HG03520 (cell line): ENCODE data around the gene UNKL.

Experiments used
- ATAC-seq: cut with Tn5 transposase; IDR thresholded peaks from one replicate; pipeline ENCODE4 v1.9.1; 2021; ENCODE audit warnings: mild to moderate bottlenecking, moderate library complexity; ENCODE audit not compliant: unreplicated experiment

UNKL gene, protein sequence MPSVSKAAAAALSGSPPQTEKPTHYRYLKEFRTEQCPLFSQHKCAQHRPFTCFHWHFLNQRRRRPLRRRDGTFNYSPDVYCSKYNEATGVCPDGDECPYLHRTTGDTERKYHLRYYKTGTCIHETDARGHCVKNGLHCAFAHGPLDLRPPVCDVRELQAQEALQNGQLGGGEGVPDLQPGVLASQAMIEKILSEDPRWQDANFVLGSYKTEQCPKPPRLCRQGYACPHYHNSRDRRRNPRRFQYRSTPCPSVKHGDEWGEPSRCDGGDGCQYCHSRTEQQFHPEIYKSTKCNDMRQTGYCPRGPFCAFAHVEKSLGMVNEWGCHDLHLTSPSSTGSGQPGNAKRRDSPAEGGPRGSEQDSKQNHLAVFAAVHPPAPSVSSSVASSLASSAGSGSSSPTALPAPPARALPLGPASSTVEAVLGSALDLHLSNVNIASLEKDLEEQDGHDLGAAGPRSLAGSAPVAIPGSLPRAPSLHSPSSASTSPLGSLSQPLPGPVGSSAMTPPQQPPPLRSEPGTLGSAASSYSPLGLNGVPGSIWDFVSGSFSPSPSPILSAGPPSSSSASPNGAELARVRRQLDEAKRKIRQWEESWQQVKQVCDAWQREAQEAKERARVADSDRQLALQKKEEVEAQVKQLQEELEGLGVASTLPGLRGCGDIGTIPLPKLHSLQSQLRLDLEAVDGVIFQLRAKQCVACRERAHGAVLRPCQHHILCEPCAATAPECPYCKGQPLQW

DNA sequence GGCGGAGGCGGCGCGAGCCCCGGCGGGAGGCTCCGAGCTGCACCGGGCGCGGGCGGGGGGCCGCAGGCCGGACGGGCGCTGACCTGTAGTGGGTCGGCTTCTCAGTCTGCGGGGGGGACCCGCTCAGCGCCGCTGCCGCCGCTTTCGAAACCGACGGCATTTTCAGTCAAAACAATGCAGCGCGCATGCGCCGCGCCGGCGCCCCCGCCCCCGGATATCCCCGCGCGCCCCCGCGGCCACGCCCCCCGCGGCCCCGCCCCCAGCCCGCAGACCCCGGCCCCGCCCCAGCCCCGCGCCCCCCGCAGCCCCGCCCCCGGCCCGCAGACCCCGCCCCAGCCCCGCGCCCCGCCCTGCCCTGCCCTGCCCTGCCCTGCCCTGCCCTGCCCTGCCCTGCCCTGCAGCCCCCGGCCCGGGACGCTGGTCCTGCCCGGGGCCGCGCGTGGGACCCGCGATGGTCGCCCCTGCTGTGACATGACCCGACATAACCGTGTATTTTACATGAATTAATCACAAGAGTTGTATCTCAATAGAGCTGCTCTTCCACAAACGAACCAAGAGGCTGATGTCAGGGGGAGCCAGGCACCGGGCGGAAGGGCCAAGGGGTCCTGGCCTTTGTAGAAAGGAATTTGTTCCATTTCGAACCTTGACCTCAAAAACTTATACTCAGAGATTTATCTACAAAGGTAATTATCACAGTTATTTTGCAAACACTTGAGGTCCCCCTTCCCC is at the start of gene UNKL:
Gene UNKL, minus strand, starts transcription at position 173 of the 729 bp plus-strand sequence. Its CDS starts 13 bp downstream, at position 160.
- peak; percentile 23 for ATAC-seq

DNA sequence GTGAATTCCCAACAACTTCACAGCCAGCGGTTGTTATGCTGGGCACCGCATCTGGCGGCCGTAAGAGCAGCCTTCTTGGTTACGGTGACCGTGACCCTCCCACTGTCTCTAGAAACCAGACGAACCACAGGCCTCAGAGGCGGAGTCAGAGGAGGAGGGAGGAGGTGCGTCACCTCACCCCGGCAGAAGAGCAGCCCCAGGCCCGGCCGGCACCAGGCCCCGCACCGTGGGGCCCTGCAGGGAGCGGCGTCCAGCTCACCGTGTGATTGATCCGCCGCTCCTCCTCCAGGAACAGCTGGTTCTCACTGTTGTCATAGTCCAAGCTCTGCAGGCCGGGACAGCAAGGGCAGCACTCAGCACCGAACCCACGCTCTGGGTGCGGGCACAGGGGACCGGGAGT is 46.6 kb upstream of the UNKL start:
- ATAC-seq, result no peak

DNA sequence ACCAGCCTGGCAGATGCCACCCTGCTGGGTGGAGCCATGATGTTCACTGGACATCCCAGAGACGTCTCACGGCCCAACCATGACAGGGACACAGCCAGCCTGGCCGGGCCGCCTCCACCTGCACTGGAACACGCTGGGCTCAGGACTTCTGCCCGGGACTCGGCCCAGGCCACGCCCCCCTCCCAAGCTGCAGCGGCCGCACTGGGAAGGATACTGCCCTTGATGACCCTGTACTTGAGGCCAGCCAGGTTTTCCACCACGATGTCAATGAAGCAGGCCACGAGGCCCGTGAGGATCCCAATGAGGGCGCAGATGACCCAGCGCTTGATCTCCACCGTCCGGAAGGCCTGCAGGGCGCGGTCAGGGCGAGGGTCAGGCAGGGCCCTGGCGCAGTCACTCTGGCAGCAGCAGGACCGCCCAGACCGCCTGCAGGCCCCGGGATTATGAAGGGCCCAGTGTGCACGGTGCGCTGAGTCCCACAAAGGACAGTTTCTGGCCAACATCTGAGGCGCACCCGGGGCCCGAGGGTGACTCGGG is 46.2 kb upstream of the UNKL start:
- no peak for ATAC-seq

DNA sequence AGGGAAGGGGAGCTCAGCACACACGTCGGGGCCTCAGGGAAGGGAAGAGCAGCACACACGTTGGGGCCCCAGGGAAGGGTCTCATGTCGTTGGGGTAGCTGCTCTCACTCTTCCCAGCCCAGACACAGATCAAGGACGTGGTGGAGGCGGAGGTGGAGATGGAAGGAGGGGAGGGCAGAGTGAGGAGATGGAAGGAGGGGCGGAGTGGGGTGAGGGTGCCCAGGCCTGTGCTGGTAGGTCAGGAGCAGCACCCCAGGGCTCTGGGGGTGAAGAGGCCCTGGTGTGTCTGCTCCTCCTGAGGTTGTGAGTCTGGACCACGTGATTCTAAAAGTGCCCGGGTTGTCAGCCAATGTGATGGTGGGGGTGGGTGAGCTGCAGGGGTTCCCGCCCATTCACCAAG is 45.5 kb upstream of the UNKL start:
- ATAC-seq, result no peak

DNA sequence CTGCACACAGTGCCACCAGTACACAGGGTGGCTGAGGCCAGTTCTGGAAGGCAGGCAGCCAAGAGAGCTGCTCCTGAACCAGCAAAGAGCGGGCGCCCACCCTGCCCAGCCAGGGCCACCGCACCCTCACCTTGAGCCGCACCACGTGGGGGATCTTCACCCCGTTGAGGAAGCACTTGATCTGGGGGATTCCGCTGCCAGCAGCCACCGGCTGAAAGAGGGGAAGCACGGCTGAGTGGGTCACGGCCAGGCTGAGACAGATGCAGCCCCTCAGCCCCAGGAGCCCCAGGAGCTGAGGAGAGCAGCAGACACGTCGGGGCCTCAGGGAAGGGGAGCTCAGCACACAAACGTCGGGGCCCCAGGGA is 44.5 kb upstream of the UNKL start:
- no peak for ATAC-seq

DNA sequence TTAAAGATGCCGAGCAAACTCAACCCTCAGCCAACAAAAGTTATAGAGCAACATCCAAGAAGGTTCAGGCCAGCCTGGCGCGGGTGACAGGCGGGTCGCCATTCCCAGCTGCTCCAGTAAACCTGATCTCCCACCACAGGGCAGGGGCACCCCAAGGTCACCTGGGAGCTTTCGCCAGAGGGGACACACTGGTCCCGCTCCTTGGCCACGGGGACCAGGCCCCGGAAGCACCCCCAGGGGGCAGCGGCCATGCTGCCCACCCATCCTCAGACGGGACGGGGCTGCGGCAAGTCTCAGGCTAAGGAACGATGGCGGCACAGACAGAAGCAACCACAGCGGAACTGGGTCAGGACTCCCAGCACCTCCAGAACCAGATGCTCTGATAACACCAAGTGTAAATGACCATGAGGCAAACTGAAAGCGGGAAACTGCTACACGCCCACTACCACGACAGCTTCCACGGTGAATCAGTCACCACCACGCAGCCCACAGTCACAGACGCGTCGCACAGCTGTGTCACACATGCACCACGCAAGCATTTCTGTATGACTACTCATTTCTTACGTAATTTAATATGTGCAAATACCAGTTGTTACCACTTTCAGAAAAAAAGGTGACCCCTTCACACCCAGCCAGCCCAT is 44.0 kb upstream of the UNKL start:
- no peak for ATAC-seq

DNA sequence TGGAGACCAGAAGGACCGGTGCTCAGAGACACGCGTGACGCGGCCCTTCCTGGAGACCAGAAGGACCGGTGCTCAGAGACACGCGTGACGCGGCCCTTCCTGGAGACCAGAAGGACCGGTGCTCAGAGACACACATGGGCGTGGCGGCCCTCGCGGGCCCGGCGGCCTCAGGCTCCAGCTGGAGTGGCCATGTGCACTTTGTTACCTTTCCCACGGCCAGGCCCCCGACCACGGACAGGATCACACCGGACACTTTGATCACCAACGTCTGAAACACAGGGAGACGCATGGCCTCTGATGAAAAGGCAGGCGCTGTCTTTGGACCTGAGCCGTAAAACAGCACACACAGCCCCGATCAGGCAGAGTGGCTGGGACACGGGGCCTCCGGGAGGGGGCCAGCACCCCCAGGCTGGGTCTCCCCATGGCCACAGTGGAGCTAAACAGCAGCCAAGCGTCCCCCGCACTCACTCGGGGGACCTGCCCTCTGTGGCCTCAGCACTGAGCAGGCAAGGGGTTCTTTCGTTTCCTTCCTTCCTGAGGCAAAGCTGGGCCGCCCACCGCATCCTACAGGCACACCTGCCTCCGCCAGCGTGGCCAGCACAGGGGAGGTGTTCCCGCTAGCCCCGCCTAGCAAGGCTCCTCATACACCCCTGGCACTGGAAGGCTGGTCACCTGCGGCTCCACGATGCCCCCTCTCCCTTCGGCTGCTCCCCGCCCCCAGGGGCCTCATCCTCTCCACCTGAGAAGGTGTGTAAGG is 43.2 kb upstream of the UNKL start:
- ATAC-seq, result no peak

DNA sequence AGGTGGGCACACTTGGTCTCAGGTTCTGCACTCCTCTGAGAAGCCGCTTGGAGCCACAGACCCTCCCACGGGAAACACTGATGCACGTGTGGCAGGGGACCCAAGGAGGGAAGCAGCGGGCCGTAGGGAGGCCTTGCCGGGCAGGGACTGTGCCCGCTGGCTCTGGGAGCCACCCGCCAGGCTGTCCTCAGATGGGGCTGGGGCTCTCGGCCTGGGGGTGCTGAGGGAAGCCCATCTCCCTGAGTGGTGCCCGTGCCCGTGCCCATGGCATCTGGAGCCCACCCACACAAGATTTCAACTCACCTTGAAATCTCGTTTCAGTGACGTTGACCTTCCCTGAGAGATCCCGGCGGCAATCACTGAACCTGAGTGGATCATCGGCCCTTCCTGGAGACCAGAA is 42.4 kb upstream of the UNKL start:
- ATAC-seq, result no peak

DNA sequence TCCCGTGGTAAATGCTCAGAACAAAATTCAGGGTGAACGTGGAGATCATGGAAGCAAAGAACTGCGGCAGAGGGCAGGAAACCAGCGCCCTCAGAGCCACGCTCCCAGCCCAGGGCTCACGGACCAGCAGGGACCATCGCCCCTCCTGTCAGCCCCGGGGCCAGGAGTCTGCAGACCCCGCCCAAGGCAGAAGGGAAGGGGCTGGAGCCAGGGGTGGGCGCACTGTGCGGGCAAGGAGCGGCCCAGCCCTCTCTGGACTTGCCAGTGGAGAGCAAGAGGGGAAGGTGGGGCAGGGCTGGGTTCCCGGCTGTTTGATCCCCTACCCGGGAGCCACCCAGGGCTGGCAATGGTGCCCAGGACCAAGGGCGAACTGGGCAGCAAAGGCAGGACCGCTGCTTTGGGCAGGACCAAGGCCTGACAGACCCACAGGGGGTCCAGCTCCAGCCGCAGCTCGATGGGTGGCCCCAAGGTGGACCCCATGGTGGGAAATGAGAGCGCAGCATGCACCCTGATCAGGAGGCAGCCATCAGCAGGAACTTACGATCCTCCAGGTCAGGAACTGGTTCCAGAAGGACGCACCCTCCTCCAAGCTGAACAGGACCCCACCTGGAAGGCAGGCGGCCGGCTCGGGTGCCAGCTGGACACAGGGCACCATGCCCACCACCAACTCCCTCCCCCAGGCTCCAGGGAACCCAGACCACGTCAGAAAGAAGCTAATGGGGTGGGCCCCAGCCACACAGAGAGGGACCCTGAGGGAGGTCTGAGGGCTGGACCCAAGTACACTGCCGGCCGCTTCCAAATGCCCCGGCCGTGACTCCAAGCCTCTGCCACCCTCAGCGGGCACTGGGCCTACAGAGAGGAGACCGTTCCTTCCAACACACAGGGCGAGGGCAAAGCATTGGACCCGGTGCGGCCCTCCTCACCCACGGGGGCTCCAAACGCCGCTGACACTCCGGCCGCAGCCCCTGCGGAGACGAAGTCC is 41.0 kb upstream of the UNKL start:
- no peak for ATAC-seq

DNA sequence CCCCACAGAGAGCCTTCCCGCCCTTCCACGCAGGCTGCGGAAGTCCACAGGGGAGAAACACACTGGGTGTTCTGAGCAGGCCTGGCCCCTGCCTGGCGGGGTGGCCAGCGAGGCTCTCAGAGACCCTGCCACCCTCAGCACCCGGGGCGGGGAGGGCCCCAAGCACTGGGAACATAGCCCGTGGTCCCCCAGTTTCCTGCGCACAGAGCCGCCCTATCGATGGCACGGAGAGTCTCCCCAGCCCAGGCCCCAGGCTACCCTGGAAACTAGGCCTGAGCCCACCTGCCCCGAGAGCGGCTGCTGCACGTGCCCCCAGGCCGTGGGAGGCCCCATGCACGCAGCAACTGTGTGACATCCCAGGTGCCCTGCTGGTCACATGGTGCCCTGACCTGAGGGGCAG is 40.1 kb upstream of the UNKL start:
- no peak for ATAC-seq

DNA sequence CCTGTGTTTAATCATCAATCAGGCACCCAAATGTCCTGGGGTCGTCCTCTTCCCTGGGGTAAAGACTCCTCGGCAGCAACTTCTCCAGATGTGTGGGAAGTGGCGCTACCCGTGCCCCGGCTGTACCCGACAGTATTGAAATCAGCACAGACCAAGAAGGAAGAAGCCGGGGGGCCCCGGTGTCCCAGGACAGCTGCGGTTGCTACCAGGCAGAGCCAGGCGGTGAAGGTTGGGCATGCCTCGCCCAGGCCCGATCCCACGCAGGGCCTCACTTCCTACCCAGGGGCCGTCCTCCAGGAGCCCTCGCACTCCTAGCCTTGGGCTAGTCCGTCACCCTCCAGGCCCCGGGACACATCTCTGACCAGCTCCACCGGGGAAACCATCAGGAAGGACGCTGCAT is 38.8 kb upstream of the UNKL start:
- ATAC-seq, result no peak

DNA sequence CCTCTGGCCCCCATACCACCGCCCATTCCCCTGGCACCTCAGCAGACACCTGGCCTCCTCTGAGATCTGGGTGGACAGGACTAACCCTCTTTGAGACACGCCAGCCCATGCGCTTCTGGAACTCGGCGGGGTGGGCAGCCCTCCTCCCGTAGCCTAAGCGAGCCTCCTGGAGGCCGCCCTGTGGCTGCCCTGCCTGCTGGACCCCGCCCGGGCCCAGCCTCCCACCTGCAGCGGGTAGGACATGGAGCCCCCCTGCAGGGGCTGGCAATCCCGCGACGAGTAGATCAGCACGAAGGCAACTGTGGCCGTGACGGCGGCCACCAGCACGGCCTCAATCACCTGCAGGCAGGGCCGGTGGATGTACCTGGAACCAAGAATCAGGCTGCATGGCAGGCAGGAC is 38.0 kb upstream of the UNKL start:
- no peak for ATAC-seq

DNA sequence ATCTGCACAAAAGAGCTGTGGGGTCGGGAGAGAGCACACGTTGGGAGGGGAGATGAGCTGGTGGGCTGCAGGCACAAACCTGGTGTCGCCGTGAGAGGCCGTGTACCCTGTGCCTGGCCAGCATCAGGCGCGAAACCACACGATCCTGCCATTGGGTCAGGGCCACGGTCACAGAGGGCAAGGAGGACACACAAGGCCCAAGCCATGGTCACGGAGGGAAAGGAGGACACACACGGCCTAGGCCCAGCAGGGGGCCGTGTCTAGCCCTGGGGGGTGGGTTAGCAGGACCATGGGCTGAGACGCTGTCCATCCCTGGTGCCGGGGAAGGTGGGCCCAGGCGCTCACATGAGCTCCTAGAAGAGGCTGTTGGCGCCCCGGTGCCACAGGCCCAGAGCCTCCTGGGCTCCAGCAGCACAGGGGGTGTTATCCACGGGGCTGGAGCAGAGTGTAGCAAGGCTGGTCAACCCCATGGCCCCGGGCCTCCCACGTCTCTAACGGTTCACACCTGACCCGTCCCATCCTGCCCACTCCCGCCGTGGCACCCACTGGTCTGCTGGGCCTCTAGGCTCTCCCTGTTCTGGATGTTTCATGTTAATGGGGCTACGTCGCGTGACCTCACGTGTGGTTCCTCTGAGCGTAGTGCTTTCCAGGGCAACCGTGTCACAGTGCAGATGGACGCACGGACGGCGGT is 37.3 kb upstream of the UNKL start:
- no peak for ATAC-seq

DNA sequence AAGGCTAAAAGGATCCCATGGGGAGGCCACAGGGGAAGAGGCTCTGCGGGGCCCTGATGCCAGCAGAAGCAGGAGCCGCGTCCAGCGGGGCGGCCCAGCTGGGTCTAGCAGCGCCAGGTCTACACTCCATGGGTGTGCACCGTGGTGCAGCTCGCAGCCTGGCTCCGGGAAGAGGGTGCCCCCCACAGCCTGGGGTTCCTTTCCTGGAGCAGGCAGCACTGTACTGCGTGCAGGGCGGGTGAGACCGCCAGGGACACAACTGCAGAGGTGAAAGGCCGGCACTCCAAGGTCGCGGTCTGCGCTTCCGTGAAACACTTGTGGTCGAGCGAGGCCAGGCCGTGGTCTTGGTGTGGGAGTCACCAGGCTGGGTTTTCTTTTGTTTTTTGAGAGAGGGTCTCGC is 36.3 kb upstream of the UNKL start:
- no peak for ATAC-seq

DNA sequence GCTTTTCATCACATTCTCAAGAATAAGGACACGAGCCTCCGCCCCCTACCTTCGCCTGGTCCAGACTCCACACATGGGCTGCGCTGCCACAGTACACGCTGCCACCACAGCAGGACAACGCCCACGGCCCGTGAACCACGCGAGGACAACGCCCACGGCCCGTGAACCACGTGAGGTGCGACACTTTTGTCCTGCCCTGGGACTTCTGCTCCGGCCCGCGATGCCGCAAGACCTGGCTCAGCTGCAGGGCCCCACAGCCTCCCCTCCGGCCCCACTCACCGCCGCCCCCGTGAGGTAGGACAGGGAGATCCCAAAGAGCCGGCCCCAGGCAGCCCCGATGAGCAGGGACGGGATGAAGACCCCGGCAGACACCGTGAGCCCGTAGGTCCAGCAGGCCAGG is 35.7 kb upstream of the UNKL start:
- no peak for ATAC-seq

DNA sequence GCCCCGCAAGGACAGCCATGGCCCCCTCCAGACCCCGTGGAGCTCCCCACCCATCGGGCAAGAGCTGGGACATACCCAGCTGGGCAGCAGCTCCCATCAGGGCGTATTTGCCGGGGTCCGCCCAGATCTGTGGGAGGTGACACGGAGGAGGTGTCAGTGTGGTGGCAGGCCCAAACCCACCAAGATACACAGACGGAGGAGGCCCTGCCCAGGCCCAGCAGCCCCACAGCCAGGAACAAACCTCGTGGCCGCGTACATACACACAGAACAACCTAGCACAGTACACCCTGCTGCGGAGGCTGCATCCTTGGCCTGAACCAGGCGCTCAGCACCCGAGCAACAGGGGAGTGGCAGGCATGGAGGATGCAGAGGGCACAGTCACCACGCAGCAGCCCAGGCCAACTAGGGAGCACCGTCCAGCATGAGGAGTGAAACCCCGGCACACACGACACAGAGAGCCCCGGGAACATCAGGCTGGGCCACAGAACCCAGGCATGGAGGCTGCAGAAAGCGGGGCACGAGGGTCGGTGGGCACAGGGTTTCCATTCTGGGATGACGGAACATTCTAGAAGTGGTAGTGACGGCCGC is 34.8 kb upstream of the UNKL start:
- no peak for ATAC-seq

DNA sequence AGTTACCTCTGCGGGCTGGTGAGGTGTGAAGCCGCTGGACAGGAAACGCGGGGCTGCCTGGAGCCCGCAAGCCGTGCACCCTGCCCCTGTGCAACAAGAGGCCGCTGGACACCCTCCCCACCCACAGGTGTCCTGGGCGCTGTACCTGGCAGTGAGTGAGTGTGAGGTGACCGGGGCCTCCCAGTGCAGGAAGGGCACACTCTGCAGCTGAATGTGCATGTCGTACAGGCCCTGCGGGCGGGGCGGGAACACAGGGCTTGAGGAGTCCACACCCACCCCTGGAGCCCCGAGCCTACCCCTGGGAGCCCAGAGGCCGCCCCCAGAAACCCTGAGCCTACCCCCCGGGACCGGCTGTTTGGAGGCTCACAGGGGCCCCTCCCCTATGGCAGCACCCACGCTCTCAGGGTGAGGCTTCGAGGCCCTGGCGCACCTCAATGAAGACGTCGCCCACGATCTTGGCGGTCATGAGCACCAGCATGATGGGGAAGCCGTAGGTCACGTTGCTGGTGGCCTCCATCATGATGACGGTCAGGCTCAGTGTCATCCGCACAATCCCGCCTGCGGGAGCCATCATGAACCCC is 34.1 kb upstream of the UNKL start:
- no peak for ATAC-seq

DNA sequence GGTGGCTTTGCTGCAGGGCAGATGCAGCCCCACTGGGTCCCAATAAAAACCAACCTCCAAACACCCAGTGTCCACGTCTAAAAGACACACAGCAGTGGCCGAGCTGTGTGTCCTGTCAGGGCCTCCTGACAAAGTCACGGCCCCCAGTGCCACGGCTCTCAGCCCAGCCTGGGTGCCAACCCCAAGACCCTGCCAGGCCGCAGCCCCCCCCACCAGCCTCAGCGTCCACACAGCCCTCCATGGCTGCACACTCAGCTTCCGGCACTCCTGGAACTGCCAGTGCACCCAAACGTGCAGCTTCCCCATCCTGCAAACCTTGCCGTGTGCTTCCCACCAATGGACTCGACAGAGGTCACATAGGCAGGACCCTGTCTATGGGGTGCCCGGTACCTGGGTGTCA is 33.5 kb upstream of the UNKL start:
- ATAC-seq, result no peak
